PFSK-1 (cell line): ENCODE results near the gene DOCK9.

ENCODE experiments used
- FOXP2 ChIP-seq: optimal IDR thresholded peaks from 2 replicates; pipeline ENCODE3; 2011; ENCODE audit warnings: borderline replicate concordance, control low read depth, inconsistent platforms; ENCODE audit not compliant: insufficient read depth; ENCODE audit errors: extremely low read length, extremely low read depth
- POLR2AphosphoS5 ChIP-seq: IDR thresholded peaks from 2 replicates; pipeline ENCODE4 v1.6.1; 2012; ENCODE audit warnings: low read depth, mild to moderate bottlenecking, control low read depth, low read length, moderate library complexity
- REST ChIP-seq, 2 experiments: IDR thresholded peaks; 2 replicates each; pipeline versions ENCODE4 v1.6.1 to v1.8.0; 2011 to 2012; ENCODE audit warnings: low read depth in 2 of 2, low read length in 2 of 2, control low read depth in 1 of 2, inconsistent platforms in 1 of 2, mild to moderate bottlenecking in 1 of 2, moderate library complexity in 1 of 2; ENCODE audit not compliant: insufficient read depth in 1 of 2
- SIN3A ChIP-seq: IDR thresholded peaks from 2 replicates; pipeline ENCODE4 v1.6.1; 2012; ENCODE audit warnings: mild to moderate bottlenecking, low read length, moderate library complexity, borderline replicate concordance; ENCODE audit not compliant: insufficient read depth
- TAF1 ChIP-seq: IDR thresholded peaks from 2 replicates; pipeline ENCODE4 v1.6.1; 2012; ENCODE audit warnings: low read length, control low read depth, borderline replicate concordance; ENCODE audit not compliant: insufficient read depth

DOCK9 gene

DNA sequence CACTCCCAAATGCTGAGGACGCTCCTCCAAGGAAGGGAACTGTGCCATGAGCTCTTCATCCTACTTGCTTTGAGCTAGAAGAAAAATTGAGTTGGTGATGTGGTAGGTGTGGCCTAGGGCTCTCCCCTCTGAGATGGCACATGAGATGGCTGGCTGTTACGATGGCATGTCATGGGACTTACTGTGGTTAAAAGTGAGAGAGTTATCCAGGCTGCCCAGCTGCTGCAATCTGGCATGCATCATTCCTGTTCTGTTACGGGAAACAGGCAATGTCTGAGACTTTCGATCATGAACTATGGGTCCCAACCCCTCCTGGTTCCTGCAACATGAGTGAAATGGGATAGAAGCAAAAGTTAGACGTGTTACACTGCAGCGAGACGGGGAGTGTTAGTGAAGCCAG lies 132.1 kb downstream of the DOCK9 start:
- TF ChIP-seq FOXP2 (no peak), REST (IDR thresholded peaks at IDR 0.05; ENCODE audit: insufficient read depth in 1 of 2, low read depth in 2 of 2, low read length in 2 of 2) (no peak), SIN3A (no peak), TAF1 (no peak), POLR2AphosphoS5 (no peak)

GRCh38 chr13:98844021-98844420 lies 133.8 kb downstream of the DOCK9 start:
- TF ChIP-seq FOXP2 = no peak
- no peak for TF ChIP-seq POLR2AphosphoS5
- TF ChIP-seq SIN3A = no peak
- no peak for TF ChIP-seq REST (IDR thresholded peaks at IDR 0.05; ENCODE audit: insufficient read depth in 1 of 2, low read depth in 2 of 2, low read length in 2 of 2)
- no peak for TF ChIP-seq TAF1

GRCh38 chr13:98843482-98843877 lies 134.4 kb downstream of the DOCK9 start:
- TF ChIP-seq TAF1 (no peak), FOXP2 (no peak), REST (IDR thresholded peaks at IDR 0.05; ENCODE audit: insufficient read depth in 1 of 2, low read depth in 2 of 2, low read length in 2 of 2) (no peak), SIN3A (no peak), POLR2AphosphoS5 (no peak)

- no peak for TF ChIP-seq SIN3A
- TF ChIP-seq FOXP2 = no peak
- no peak for TF ChIP-seq TAF1
- no peak for TF ChIP-seq POLR2AphosphoS5
- no peak for TF ChIP-seq REST (IDR thresholded peaks at IDR 0.05; ENCODE audit: insufficient read depth in 1 of 2, low read depth in 2 of 2, low read length in 2 of 2)
These were observed 134.9 kb downstream of the DOCK9 start for GRCh38 chr13:98842858-98843481.
